Activated effector memory CD4-positive, alpha-beta T cell treated with Interleukin-2 at 50 U/mL for 16 hours (primary cell): Measurements from ENCODE around the gene LOXHD1.

ENCODE experiments used
- DNase-seq: peaks from one replicate; pipeline ENCODE4 v3.0.0-alpha.2; 2020

LOXHD1 gene

GRCh38 chr18:46675112-46675511 lies 18.1 kb upstream of the LOXHD1 start:
- DNase-seq = no peak

- DNase-seq = no peak
These were observed 15.3 kb upstream of the LOXHD1 start for GRCh38 chr18:46672062-46672970.

- no peak for DNase-seq
These were observed 11.7 kb upstream of the LOXHD1 start for GRCh38 chr18:46668694-46669093.

DNA sequence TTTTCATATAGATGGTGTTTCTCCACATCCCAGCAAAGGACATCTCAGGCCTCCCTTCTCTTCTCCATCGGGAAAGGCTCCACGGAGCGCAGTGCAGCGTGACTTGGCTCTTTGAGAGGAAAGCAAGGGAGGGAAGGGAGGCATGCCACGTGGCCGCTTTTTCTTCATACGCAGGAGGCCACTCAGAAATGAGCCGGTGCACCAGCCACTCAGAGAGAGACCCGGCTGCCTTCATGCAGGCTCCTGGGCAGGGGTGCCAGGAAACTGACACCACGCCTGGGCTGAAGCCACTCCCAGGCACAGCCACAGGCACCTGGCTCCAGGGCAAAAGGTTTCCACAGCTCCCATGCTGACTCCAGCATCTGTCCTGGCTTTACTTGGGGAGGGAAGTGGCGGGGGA lies 11.1 kb upstream of the LOXHD1 start:
- DNase-seq = no peak

- no peak for DNase-seq
These were observed 6.5 kb upstream of the LOXHD1 start for GRCh38 chr18:46663539-46663938.

DNA sequence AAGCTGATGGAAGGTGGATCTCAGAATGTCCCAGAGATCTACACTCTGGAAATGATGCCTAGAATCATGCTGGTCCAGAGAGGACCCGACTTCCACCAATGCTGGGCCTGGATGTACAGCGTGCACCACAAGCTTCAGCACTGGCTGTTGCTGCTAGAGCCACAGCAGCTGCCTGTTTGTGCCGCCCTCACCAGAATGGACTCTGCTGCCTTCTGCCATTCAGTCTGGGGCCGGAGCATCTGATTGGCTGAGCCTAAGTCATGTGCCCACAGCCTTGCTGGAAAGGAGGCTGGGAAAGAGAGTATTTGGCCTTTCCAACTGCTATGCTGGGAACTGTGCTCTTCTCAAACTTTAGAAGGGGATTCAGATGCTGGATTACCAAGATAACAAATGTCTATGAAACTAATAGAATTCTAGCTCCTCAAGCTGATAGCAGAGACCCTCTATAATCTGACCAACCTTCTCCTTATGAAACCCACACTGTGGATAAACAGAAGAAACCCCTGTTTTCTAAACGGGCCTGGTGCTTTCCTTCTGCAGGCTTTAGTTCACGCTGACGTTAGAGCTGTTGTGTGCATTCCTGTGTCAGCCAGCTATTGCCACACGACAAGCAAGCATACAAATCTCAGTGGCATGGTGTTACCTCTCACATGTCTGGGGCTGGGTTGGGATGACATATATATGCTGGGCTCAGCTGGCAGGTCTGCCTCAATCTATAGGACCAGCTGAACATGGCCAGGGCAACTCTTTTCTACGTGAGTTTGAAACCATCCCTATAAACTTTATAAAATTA lies 4.1 kb upstream of the LOXHD1 start:
- DNase-seq = no peak

DNA sequence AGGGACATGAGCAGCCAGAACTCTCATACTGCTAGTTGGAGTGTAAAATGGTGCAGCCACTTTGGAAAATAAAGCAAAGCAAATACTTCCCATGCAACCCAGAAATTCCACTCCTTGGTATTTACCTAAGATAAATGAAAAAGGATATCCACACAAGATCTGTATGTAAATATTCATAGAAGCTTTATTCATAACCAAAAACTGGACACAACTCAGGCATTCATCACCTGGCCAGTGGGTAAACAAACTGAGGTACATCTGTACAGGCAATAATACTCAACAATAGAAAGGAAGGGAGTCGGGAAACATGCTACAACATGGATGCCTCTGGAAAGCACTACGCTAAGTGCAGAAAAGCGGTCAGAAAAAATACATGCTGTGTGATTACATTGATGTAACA lies 2.5 kb upstream of the LOXHD1 start:
- DNase-seq = no peak

GRCh38 chr18:46656326-46657114 lies 500 bp downstream of the LOXHD1 start:
- DNase-seq = no peak

DNA sequence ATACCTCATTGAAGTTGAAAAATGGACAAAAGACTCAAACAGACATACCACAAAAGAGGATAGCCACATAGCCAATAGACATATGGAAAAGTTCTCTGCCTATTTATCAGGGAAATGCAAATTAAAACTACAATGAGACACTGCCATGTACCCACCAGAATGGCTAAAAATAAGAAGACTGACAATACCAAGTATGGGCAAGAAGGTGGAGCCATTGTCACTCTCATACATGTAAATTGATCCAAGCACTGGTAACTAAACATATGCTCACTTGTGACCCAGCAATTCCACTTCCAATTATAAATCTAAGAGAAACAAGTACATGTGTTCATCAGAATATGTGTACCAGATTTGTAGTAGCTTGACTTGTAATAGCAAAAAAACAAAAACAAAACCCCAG lies 4.6 kb downstream of the LOXHD1 start:
- no peak for DNase-seq

GRCh38 chr18:46650681-46651080 lies 6.3 kb downstream of the LOXHD1 start:
- no peak for DNase-seq

GRCh38 chr18:46649071-46649862 lies 7.8 kb downstream of the LOXHD1 start:
- DNase-seq = no peak

- no peak for DNase-seq
These were observed 10.6 kb downstream of the LOXHD1 start for GRCh38 chr18:46646468-46646867.

DNA sequence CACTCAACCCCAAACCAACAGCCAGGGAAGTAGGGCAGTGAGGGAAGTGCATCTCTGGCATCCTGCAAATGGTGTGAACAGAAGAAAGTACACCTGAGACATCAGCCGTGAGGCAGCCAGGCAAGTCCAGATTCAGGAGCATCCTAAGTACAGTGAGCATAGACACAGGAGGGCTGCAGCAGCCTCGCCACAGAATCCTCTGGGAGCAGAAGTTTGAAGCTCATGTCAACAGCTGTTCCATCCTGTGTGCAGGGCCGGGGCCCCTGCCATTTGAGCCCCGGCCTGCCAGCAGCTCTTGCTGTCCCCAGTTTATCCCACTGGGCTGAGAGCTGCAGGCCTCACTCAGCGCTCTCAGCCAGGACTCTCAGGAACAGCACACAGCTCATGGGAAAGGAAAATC lies 14.5 kb downstream of the LOXHD1 start:
- DNase-seq = no peak

DNA sequence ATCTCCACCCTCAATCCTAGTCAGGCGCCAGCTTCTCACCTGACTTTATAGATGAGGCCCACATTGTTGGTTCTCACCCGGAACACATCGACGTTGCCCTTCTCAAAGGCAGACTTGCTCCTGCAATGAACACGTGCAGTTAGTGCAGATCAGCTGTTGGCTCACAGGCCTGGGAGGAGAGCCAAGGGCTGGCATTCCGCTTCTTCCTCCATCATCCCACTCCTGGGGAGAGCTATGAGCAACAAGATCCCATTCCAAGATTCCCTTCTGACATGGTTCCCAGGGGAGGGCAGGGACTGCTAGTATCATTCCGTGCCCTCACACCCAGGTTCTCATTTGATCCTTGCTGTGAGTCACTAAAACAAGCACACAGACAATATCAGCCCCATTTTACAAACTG lies 15.1 kb downstream of the LOXHD1 start:
- DNase-seq = no peak

DNA sequence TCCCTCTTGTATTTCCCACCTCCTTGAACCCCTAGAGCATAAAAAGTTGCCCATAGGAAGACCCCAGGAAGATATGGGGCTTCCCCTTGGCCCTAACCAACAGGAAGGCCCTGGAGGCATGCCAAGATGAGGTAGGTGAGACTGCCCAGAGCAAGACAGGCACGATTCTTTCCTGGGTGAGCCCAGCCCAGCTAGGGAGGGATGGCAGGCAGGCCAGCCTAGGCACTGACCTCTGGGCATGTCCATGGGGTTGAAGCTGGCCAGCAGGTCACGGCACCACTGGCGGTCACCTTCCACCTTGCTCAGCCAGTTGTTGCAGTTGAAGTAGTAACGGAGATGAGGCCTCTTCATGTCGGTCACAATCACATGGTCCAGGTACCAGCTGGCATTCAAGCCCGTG lies 17.6 kb downstream of the LOXHD1 start:
- DNase-seq = no peak

GRCh38 chr18:46636040-46636630 lies 20.9 kb downstream of the LOXHD1 start:
- DNase-seq = no peak

DNA sequence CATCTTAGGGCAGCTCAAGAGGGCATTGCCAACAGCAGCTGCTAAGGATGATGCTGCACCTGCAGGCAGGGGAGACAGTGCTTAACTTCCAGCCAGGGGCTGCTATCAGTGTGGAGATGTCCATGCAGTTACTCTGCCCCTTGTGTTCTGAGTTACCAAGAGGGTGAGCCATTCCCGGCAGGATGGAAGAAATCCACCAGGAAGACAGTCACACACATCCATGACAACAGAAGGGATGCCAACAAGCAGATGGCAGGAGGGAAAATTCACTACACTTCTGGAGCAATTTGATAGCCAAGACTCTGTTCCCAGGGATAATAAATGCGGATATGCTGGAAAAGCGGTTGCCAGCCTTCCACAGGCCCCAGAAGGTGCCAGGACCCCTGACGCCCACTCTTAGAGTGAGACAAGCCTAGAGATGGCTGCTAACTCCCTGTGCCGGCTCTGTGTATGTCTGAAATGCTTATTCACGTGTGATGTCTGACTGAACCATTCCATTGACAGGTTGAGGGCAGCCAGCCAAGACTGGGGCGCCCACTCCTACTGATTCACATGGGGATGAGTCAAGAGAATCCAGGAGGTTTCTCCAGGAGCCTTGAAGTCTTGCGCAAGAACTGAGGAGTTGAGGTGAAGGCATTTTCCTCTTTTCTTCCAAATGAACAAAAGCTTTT lies 24.5 kb downstream of the LOXHD1 start:
- no peak for DNase-seq

- DNase-seq = no peak
These were observed 26.0 kb downstream of the LOXHD1 start for GRCh38 chr18:46630991-46631390.

DNA sequence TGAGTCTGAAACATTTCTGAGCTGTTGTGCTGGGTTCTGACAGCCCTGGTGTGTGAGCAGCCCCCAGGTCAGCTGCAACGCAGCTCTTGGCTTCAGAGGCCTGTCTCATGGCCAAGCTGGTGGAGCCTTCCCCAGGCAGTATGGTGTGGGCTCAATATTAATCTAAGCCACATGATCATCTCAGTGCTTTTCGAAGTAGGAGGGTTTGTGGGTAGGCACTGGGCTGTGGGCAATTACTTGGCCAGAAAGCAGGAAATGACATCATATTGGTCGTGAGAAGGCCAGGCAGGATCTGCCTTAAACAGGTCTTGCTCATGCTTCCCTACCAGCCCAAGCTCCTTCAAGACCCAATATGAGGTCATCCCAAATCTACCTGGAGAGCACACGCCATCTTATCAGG lies 26.9 kb downstream of the LOXHD1 start:
- DNase-seq = no peak

DNA sequence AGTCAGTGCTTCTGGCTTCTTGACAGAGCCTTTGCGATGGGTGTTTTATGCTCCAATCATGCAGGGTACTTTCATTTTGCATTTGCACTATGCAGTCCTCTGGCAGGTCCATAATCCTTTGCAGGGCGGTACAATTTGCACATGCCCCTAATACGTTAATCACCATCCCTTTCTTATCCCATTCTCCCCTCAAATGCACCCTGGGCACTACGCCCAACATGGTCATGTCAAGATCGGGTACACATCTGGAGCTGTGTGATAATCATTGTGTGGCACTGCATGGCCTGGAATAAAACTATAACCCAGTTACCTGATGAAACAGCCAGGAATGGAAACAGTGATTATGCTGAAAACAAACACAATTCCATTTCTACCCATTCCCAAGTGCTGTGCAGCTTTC lies 27.7 kb downstream of the LOXHD1 start:
- no peak for DNase-seq

DNA sequence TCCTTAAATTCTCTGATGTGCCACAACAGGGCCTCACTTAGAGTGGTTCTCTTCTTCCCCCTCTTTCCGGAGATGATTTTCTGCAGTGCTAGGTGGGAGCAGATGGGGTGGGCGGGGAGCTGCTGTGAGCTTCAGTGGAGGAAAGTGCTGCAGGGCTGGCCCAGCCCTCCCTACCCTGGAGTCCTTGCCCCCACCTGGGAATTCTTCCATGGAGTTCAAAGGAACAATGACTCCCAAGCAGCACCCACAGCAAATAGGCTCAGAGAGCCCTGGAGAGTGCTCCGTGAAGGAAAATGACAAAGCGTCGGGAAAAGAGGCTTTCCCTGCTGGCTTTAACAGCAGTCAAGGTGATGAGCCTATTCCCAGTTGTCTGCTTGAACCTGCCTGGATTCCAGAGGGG lies 28.8 kb downstream of the LOXHD1 start:
- DNase-seq = no peak

GRCh38 chr18:46627136-46627535 lies 29.9 kb downstream of the LOXHD1 start:
- no peak for DNase-seq
